Stimulated activated CD4-positive, alpha-beta T cell treated with anti-CD3 and anti-CD28 coated beads, Interleukin-2, amount 100 ng/mL, for 4 hours (primary cell): Measurements from ENCODE around the gene INCA1.
"Not testable (repeated sequence)": the region's sequence is repeated elsewhere in the genome, so short reads cannot be mapped to it uniquely, and the experiment has no call there.

Source experiments
- DNase-seq: peaks from one replicate; pipeline ENCODE4 v3.0.0-alpha.2; 2020; ENCODE audit warnings: low read depth

INCA1 gene

GRCh38 chr17:4997302-4998026, at the start of gene INCA1, which contains the start of gene KIF1C:
INCA1 (minus strand) TSS chr17:4997522; CDS start chr17:4994437, 3,085 bp downstream.
KIF1C (plus strand) TSS chr17:4997950; CDS start chr17:5000247, 2,297 bp downstream.
- peak; percentile 85 for DNase-seq

DNA sequence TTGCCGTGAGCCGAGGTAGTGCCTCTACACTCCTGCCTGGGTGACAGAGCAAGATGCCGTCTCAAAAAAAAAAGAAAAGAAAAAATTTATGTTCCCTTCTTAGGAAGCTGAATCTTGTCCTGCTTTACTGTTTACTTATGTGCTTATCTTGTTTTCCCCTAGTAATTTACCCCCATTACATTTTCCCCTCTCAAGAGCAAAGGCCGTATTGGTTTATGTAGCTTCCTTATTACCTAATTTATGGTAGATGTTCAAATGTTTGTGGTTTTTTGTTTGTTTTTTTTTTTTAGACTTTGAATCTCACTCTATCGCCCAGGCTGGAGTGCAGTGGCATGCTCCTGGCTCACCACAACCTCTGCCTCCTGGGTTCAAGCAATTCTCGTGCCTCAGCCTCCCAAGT, 48.2 kb upstream of the INCA1 start:
- DNase-seq = no peak

GRCh38 chr17:5044630-5045029, 47.3 kb upstream of the INCA1 start:
- no peak for DNase-seq

DNA sequence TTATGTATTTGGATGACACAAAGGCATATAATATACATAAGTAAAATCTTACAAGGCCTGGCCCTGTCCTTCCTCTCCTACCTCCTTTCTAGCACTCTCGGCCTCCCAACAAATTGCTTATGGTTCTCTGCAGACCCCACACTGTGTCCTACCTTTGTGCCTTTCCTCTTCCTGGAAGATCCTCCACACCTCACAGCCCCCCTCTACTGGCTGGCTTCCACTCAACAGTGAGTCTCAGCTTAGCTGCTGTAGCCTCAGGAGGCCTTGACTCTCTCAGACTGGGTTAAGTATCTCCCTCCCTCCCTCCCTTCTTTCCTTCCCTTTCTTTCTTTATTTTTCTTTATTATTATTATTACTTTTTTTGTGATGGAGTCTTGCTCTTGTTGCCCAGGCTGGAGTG, 46.2 kb upstream of the INCA1 start:
- DNase-seq = no peak

- peak; percentile 31 for DNase-seq
Measured at GRCh38 chr17:5042157-5043022, 45.1 kb upstream of the INCA1 start.

DNA sequence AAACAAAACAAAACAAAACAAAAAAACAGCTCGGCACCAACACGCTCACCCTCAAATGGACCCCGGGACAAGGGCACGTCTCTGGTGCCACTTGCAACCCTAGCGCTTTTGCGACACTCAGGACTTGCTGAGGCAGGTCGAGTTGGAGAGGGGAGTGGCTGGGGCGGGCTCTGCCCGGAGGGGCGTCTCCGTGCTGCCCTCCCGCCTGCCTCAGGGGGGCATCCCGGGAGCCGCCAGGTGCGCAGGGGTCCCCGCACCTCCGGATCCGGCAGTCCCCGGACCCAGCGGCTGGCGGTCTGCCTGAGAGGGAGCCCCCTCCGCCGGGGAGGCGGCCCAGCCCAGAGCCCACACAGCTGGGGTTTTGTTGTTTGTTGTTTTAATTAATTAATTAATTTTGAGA, 38.0 kb upstream of the INCA1 start, which contains the start of gene SLC52A1:
SLC52A1 (minus strand) TSS at position 112 of the 400 bp plus-strand sequence. CDS start 820 bp downstream, outside the sequence.
- no peak for DNase-seq

DNA sequence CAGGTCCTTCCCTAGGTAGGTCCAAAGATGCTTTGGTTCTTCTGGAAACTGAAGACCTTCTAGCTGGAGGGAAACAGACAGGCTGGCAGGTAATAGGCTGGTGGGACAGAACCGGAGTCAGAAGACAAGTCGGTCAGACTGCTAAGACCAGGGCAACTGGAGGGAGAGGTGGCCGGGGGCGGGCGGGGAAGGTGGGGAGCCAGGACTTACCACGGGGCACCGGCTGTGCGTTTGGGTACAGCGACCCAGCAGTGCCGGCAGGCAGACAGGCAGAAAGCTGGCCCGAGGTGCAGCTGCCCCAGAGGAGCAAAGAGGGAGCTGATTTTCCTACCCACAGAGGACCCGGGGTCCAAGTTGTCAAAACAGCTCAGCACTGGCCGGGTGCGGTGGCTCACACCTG, 37.3 kb upstream of the INCA1 start:
- DNase-seq = no peak

GRCh38 chr17:5034063-5034462, 36.7 kb upstream of the INCA1 start:
- DNase-seq = no peak

GRCh38 chr17:5033352-5034015, 36.2 kb upstream of the INCA1 start:
- no peak for DNase-seq

GRCh38 chr17:5032865-5033264, 35.5 kb upstream of the INCA1 start:
- DNase-seq = no peak

GRCh38 chr17:5031365-5032082, 34.2 kb upstream of the INCA1 start:
- peak; percentile 83 for DNase-seq

DNA sequence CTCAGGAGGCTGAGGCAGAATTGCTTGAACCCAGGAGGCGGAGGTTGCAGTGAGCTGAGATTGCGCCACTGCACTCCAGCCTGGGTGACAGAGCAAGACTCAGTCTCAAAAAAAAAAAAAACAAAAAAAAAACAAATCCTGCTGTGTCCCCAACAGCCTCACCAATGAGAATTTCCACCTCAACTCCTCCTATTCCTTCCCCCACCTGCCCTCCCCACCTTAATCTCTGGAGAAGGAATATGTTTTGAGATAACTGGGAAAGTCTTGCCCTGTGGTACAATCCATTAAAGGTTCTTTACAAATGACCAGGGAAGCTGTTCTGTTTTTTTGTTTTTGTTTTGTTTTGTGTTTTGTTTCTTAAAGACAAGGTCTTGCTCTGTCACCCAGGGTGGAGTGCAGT, 32.8 kb upstream of the INCA1 start:
- DNase-seq = not testable (repeated sequence)

- no peak for DNase-seq
Measured at GRCh38 chr17:5027916-5028315, 30.6 kb upstream of the INCA1 start.

DNA sequence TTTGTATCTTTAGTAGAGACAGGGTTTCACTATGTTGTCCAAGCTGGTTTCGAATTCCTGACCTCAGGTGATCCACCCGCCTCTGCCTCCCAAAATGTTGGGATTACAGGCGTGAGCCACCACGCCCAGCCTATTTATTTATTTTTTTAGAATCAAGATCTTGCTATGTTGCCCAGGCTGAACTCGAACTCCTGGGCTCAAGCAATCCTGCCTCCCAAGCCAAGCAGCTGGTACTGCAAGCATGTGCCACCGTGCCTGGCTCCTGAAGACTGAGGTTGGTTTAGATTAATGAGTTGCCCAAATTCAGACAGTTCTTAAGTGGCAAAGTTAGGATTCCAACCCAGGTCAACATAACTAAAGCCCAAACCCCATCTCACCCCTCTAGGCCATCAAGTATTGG, 30.0 kb upstream of the INCA1 start:
- no peak for DNase-seq

DNA sequence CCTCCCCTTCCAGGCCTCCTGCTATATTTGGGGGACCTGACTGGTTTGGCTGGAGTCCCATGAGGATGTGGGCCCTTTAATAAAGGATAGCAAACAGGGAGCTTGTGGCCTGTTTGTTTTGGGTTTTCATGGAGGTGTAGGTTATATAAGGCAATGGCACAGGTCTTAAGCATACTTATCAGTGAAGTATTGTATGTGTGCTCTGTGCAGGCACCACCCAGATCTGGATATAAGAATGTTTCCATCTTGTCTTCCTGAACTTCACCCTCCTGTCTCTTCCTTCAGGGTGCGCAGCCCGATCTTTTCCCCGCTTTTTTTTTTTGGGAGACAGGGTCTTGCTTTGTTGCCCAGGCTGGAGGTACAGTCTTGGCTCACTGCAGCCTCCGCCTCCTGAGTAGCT, 27.3 kb upstream of the INCA1 start:
- no peak for DNase-seq

- DNase-seq = no peak
Measured at GRCh38 chr17:5023588-5024147, 26.3 kb upstream of the INCA1 start.

DNA sequence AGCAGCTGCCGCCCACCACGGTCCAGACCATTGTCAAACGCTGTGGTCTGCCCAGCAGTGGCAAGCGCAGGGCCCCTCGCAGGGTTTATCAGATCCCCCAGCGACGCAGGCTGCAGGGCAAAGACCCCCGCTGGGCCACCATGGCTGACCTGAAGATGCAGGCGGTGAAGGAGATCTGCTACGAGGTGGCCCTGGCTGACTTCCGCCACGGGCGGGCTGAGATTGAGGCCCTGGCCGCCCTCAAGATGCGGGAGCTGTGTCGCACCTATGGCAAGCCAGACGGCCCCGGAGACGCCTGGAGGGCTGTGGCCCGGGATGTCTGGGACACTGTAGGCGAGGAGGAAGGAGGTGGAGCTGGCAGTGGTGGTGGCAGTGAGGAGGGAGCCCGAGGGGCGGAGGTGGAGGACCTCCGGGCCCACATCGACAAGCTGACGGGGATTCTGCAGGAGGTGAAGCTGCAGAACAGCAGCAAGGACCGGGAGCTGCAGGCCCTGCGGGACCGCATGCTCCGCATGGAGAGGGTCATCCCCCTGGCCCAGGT, 24.9 kb upstream of the INCA1 start:
- DNase-seq = no peak

- DNase-seq = no peak
Measured at GRCh38 chr17:5020502-5021023, 23.2 kb upstream of the INCA1 start.

GRCh38 chr17:5019475-5019956, 22.2 kb upstream of the INCA1 start:
- peak; percentile 44 for DNase-seq

DNA sequence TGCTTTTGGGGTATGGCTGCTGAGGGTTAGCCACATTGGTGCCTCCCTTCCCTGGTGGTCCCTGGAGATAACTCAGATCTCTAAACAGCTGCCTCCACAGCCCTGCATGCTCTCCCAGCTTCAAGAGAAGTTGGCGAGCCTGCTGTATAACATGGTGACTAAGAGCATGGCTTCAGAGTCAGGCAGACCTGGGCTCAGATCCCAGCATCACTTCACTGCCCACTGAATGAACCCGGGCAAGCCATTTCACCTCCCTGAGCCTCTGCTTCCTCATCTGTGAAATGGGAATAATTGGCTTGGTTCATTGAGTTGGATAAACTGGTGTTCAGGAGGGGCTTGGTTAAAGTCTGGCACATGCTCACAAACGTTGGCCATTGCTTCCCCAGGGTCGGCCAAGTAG, 17.0 kb upstream of the INCA1 start:
- DNase-seq = no peak

DNA sequence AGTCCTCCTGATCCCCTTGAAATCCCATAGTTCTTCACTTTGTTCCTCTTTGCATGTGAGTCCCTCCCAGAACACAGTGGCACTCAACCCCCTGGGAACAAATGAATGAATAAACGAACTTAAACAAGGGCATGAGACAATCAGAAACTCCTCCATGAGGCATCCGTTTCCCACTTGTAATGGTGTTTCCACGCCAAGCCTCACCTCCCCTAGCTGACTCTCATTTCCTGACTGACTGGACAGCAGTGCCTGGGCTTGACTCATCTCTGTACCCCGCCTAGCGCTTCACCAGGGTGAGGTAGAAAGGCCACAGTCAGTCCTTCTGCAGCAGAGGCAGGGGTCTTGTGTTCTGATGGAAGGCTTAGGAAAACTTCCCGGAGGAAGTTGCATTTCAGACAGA, 14.6 kb upstream of the INCA1 start:
- no peak for DNase-seq
